ENCODE results near the gene HSPA12A.

The HSPA12A gene

GRCh38 chr10:116626815-116627214, 115.6 kb downstream of the HSPA12A start:
- no peak for DNase-seq

GRCh38 chr10:116625845-116626244, 116.5 kb downstream of the HSPA12A start:
- DNase-seq = no peak

- no peak for DNase-seq
Observed at GRCh38 chr10:116621934-116622655, 120.3 kb downstream of the HSPA12A start.

- no peak for DNase-seq
Observed at GRCh38 chr10:116621476-116621875, 120.9 kb downstream of the HSPA12A start.
